SK-N-SH (cell line): ENCODE measurements around the gene NEURL3. TPM values are rescaled to one million over a fixed set of nuclear protein-coding genes. Genes with fewer than 3 reads are reported as not detected.
A peak's percentile ranks its signal among the peaks of the same experiment; 100 is the strongest.

Source experiments
- CTCF ChIA-PET: fragments of 300-600, 350-600 bp; formaldehyde crosslinking; extraction: SDS; loops from one replicate; lab custom pipeline; 2021; lab: Yijun Ruan, JAX
- POLR2A ChIA-PET: fragments of 350-600 bp; sonication (Branson Sonifier 250); formaldehyde crosslinking; extraction: SDS; loops from one replicate; lab custom pipeline; 2020; ENCODE audit warnings: antibody characterized with exemption, inconsistent platforms; lab: Yijun Ruan, JAX
- DNase-seq: peaks from one replicate; pipeline ENCODE4 v3.0.0; 2012
- H2AFZ ChIP-seq: fragments of 200-600 bp; sonication (generic); 2 replicates; pipeline ENCODE4 v1.8.1; 2016; ENCODE audit warnings: antibody characterized with exemption, mild to moderate bottlenecking, low read depth
- H3F3A ChIP-seq: fragments of 200-600 bp; sonication (generic); replicated peaks from 2 replicates; pipeline ENCODE3; 2016; ENCODE audit warnings: antibody characterized with exemption, mild to moderate bottlenecking; ENCODE audit not compliant: insufficient read depth
- H3K27ac ChIP-seq, 2 experiments: fragments of 200-500 bp in 1 of 2; fragments of 200-600 bp in 1 of 2; sonication (Bioruptor generic) in 1 of 2; sonication (generic), shearing (Covaris generic) in 1 of 2; 2 replicates each; pipeline versions ENCODE4 v1.5.1 to v1.6.1; 2014 to 2016; ENCODE audit warnings: low read depth in 2 of 2, inconsistent platforms in 1 of 2, low read length in 1 of 2, mild to moderate bottlenecking in 1 of 2, mixed read lengths in 1 of 2
- H3K27me3 ChIP-seq: fragments of 200-600 bp; sonication (generic), shearing (Covaris generic); 2 replicates; pipeline ENCODE4 v1.6.1; 2016; ENCODE audit warnings: mixed run types; ENCODE audit not compliant: insufficient read depth
- H3K36me3 ChIP-seq, 2 experiments: fragments of 200-500 bp in 1 of 2; fragments of 200-600 bp in 1 of 2; sonication (Bioruptor generic) in 1 of 2; sonication (generic) in 1 of 2; replicated peaks in 1 of 2; 2 replicates each; pipeline versions ENCODE3 to v1.5.1; 2014 to 2016; ENCODE audit warnings: low read length in 1 of 2, mild to moderate bottlenecking in 1 of 2; ENCODE audit not compliant: insufficient read depth in 2 of 2, control insufficient read depth in 1 of 2
- H3K4me1 ChIP-seq, 2 experiments: fragments of 200-500 bp in 1 of 2; fragments of 200-600 bp in 1 of 2; sonication (Bioruptor generic) in 1 of 2; sonication (generic), shearing (Covaris generic) in 1 of 2; 2 replicates each; pipeline versions ENCODE4 v1.5.1 to v1.6.1; 2014 to 2016; ENCODE audit warnings: low read depth in 1 of 2, low read length in 1 of 2, mixed run types in 1 of 2; ENCODE audit not compliant: insufficient read depth in 2 of 2, control insufficient read depth in 1 of 2
- H3K4me2 ChIP-seq: fragments of 200-600 bp; sonication (generic), shearing (Covaris generic); 2 replicates; pipeline ENCODE4 v1.6.1; 2017; ENCODE audit warnings: mixed run types
- H3K4me3 ChIP-seq, 2 experiments: fragments of 200-500 bp in 1 of 2; fragments of 200-600 bp in 1 of 2; sonication (Bioruptor generic) in 1 of 2; sonication (generic), shearing (Covaris generic) in 1 of 2; 2 replicates each; pipeline versions ENCODE4 v1.5.1 to v1.8.1; 2014 to 2016; ENCODE audit warnings: low read depth in 2 of 2, inconsistent platforms in 1 of 2, low read length in 1 of 2, mild to moderate bottlenecking in 1 of 2, mixed read lengths in 1 of 2, moderate library complexity in 1 of 2
- H3K79me2 ChIP-seq: fragments of 200-600 bp; sonication (generic); 2 replicates; pipeline ENCODE4 v1.8.1; 2017; ENCODE audit warnings: mild to moderate bottlenecking; ENCODE audit not compliant: insufficient read depth
- H3K9ac ChIP-seq: fragments of 200-600 bp; sonication (generic); 2 replicates; pipeline ENCODE4 v1.6.1; 2017; ENCODE audit warnings: mixed run types
- H3K9me2 ChIP-seq: fragments of 200-600 bp; sonication (generic); 2 replicates; pipeline ENCODE4 v1.6.1; 2017; ENCODE audit warnings: mixed run types
- H3K9me3 ChIP-seq: fragments of 200-600 bp; sonication (generic); 2 replicates; pipeline ENCODE4 v1.6.1; 2017; ENCODE audit warnings: mixed run types, mild to moderate bottlenecking, moderate library complexity
- H4K20me1 ChIP-seq: fragments of 200-600 bp; sonication (generic); 2 replicates; pipeline ENCODE4 v1.6.1; 2017; ENCODE audit warnings: mild to moderate bottlenecking, mixed run types; ENCODE audit not compliant: insufficient read depth
- ELF1 ChIP-seq: IDR thresholded peaks from 2 replicates; pipeline ENCODE4 v1.4.0; 2012
- EP300 ChIP-seq, 2 experiments: IDR thresholded peaks; 2 replicates each; pipeline versions ENCODE4 v1.4.0 to v1.6.1; 2012; ENCODE audit warnings: borderline replicate concordance in 1 of 2, low read depth in 1 of 2, low read length in 1 of 2
- EZH2phosphoT487 ChIP-seq: fragments of 200-600 bp; sonication (generic); IDR thresholded peaks from 2 replicates; pipeline ENCODE4 v1.6.1; 2017; ENCODE audit warnings: low read depth, mixed run types, mild to moderate bottlenecking, antibody characterized with exemption, moderate library complexity, borderline replicate concordance
- FOSL2 ChIP-seq: IDR thresholded peaks from 2 replicates; pipeline ENCODE4 v1.4.0; 2012; ENCODE audit warnings: low read depth, mild to moderate bottlenecking, moderate library complexity, borderline replicate concordance
- FOXJ3 ChIP-seq: sonication (generic); formaldehyde crosslinking; IDR thresholded peaks from 2 replicates; pipeline ENCODE4 v1.5.1; 2020; ENCODE audit warnings: mild to moderate bottlenecking, missing genetic modification reagents
- FOXM1 ChIP-seq: IDR thresholded peaks from 2 replicates; pipeline ENCODE4 v1.4.0; 2012; ENCODE audit warnings: low read depth, mild to moderate bottlenecking
- GABPA ChIP-seq: IDR thresholded peaks from 2 replicates; pipeline ENCODE4 v1.4.0; 2012; ENCODE audit warnings: low read depth, mild to moderate bottlenecking
- GATA2 ChIP-seq: sonication (generic); formaldehyde crosslinking; IDR thresholded peaks from 2 replicates; pipeline ENCODE4 v1.5.0; 2020; ENCODE audit warnings: mild to moderate bottlenecking, missing genetic modification reagents
- IRF3 ChIP-seq: fragments of 150-350 bp; IDR thresholded peaks from 2 replicates; pipeline ENCODE4 v1.6.1; 2016; ENCODE audit warnings: mild to moderate bottlenecking, low read depth, low read length
- JUND ChIP-seq: IDR thresholded peaks from 2 replicates; pipeline ENCODE4 v1.4.0; 2012
- MAX ChIP-seq: IDR thresholded peaks from 2 replicates; pipeline ENCODE4 v1.4.0; 2012; ENCODE audit warnings: low read depth
- MEF2A ChIP-seq: IDR thresholded peaks from 2 replicates; pipeline ENCODE4 v1.4.0; 2012; ENCODE audit warnings: low read depth, borderline replicate concordance
- MXI1 ChIP-seq: IDR thresholded peaks from 2 replicates; pipeline ENCODE4 v1.6.1; 2012; ENCODE audit warnings: mild to moderate bottlenecking, low read depth, low read length, improper control_type of control experiment
- NFIC ChIP-seq: IDR thresholded peaks from 2 replicates; pipeline ENCODE4 v1.4.0; 2012; ENCODE audit warnings: borderline replicate concordance
- NRF1 ChIP-seq: IDR thresholded peaks from 2 replicates; pipeline ENCODE4 v1.6.1; 2012; ENCODE audit warnings: low read depth, mild to moderate bottlenecking, low read length
- PBX3 ChIP-seq: IDR thresholded peaks from 2 replicates; pipeline ENCODE4; 2012
- POLR2AphosphoS5 ChIP-seq: IDR thresholded peaks from 2 replicates; pipeline ENCODE4 v1.6.1; 2012; ENCODE audit warnings: low read depth, low read length
- RAD21 ChIP-seq: IDR thresholded peaks from 2 replicates; pipeline ENCODE4 v1.6.1; 2012; ENCODE audit warnings: mild to moderate bottlenecking, low read length
- RCOR1 ChIP-seq: fragments of 150-350 bp; IDR thresholded peaks from 2 replicates; pipeline ENCODE4 v1.6.1; 2017; ENCODE audit warnings: antibody characterized with exemption, low read length
- RFX5 ChIP-seq: IDR thresholded peaks from 2 replicates; pipeline ENCODE4 v1.6.1; 2012; ENCODE audit warnings: mild to moderate bottlenecking, improper control_type of control experiment, low read length
- RXRA ChIP-seq: IDR thresholded peaks from 2 replicates; pipeline ENCODE4 v1.4.0; 2012; ENCODE audit warnings: low read depth, mild to moderate bottlenecking, borderline replicate concordance
- SIN3A ChIP-seq: IDR thresholded peaks from 2 replicates; pipeline ENCODE4 v1.6.1; 2012; ENCODE audit warnings: low read depth, mild to moderate bottlenecking, low read length, moderate library complexity, borderline replicate concordance
- SMC3 ChIP-seq: IDR thresholded peaks from 2 replicates; pipeline ENCODE4 v1.6.1; 2012; ENCODE audit warnings: low read depth, low read length, improper control_type of control experiment
- TAF1 ChIP-seq: IDR thresholded peaks from 2 replicates; pipeline ENCODE4 v1.6.1; 2012; ENCODE audit warnings: low read depth, mild to moderate bottlenecking, low read length, moderate library complexity, borderline replicate concordance
- TCF12 ChIP-seq: IDR thresholded peaks from 2 replicates; pipeline ENCODE4 v1.4.0; 2012
- TEAD4 ChIP-seq: IDR thresholded peaks from 2 replicates; pipeline ENCODE4 v1.4.0; 2012; ENCODE audit warnings: mild to moderate bottlenecking, borderline replicate concordance; ENCODE audit not compliant: insufficient read depth
- USF1 ChIP-seq: IDR thresholded peaks from 2 replicates; pipeline ENCODE4 v1.4.0; 2012; ENCODE audit warnings: low read depth, borderline replicate concordance
- YY1 ChIP-seq: IDR thresholded peaks from 2 replicates; pipeline ENCODE4 v1.4.0; 2012; ENCODE audit warnings: low read depth, mild to moderate bottlenecking
- ZBTB33 ChIP-seq: IDR thresholded peaks from 2 replicates; pipeline ENCODE4 v1.4.0; 2012; ENCODE audit warnings: low read depth, borderline replicate concordance
- WGBS: methylation state at CpG from one replicate; pipeline ENCODE4 v1.1.6; 2017; ENCODE audit warnings: low lambda C conversion rate; 5-methylcytosine and 5-hydroxymethylcytosine counted together
- polyA plus RNA-seq, 3 experiments: library from polyadenylated mRNA; depleted of rRNA; stranded (reverse); fragments of >200 nt; gene quantifications; 2 replicates each; pipeline ENCODE4 v1.2.3, GENCODE V29; 2012

Gene NEURL3
- polyA plus RNA-seq, 1 of the 3 experiments (the other 2 are of a cell fraction) = 0.08 TPM

GRCh38 chr2:96531872-96532505 lies 26.8 kb upstream of the NEURL3 start:
- Histone ChIP-seq H3K4me2 (peak overlapping the region; percentile 74), H3F3A (peaks cover 7% of the 10 kb centered on the region), H3K9me3 (no peaks in the 10 kb centered on the region), H3K36me3 (no peaks in the 10 kb centered on the region), H3K4me1 (peaks cover 27 to 43% of the 10 kb centered on the region in 2 experiments), H3K27ac (peak overlapping the region; percentile 40 to 73; a peak in 3 of 4 replicates), H4K20me1 (no peaks in the 10 kb centered on the region), H3K9me2 (no peaks in the 10 kb centered on the region), H3K27me3 (no peaks in the 10 kb centered on the region), H3K79me2 (no peaks in the 10 kb centered on the region), H3K9ac (peak overlapping the region; percentile 54; the same call in 1 of the 2 replicates), H3K4me3 (peak overlapping the region; percentile 15 to 51; a peak in 3 of 4 replicates), H2AFZ (peak overlapping the region; percentile 74)
- peak; percentile 86 for DNase-seq
- CTCF ChIA-PET = interaction anchor here (3.2 to 6.2 kb wide), 3 partner anchors 22 to 23 kb away, joined by 25 to 47 read pairs (median 27); no protein-coding TSS in a partner anchor
- POLR2A ChIA-PET = interaction anchor here (0.6 kb wide), 1 partner anchor 298 kb away, joined by 3 read pairs; no protein-coding TSS in a partner anchor
- WGBS = 13% methylated on average over 17 of the region's 23 CpGs
- TF ChIP-seq POLR2AphosphoS5 (peak; percentile 50; the same call in 1 of the 2 replicates), TEAD4 (no peak), RCOR1 (no peak), PBX3 (peak; percentile 26), SIN3A (no peak), FOXM1 (no peak), EZH2phosphoT487 (no peak), EP300 (IDR thresholded peaks at IDR 0.05; ENCODE audit: borderline replicate concordance in 1 of 2, low read depth in 1 of 2, low read length in 1 of 2) (peak in 1 of 2 experiments; percentile 43; a peak in 1 of 4 replicates), RAD21 (no peak), MAX (peak; percentile 44; the same call in 1 of the 2 replicates), GABPA (no peak), MXI1 (no peak), GATA2 (CRISPR knock-in tag) (no peak), TAF1 (0 out of 2 replicates have a peak, but pooled peaks have one; percentile 12), JUND (peak; percentile 71), SMC3 (no peak), RXRA (no peak; the same call in 1 of the 2 replicates), IRF3 (no peak), YY1 (no peak), NFIC (peak; percentile 93), FOSL2 (peak; percentile 81; the same call in 1 of the 2 replicates), ZBTB33 (0 out of 2 replicates have a peak, but pooled peaks have one; percentile 30), NRF1 (no peak), ELF1 (0 out of 2 replicates have a peak, but pooled peaks have one; percentile 8), RFX5 (no peak), FOXJ3 (no peak), MEF2A (peak; percentile 91; the same call in 1 of the 2 replicates), USF1 (no peak), TCF12 (peak; percentile 49; the same call in 1 of the 2 replicates)
